ENCODE data around the gene HCAR1.
A peak's percentile ranks its signal among the peaks of the same experiment; 100 is the strongest.
"Not testable (repeated sequence)": the region's sequence is repeated elsewhere in the genome, so short reads cannot be mapped to it uniquely, and the experiment has no call there.

Gene HCAR1, protein sequence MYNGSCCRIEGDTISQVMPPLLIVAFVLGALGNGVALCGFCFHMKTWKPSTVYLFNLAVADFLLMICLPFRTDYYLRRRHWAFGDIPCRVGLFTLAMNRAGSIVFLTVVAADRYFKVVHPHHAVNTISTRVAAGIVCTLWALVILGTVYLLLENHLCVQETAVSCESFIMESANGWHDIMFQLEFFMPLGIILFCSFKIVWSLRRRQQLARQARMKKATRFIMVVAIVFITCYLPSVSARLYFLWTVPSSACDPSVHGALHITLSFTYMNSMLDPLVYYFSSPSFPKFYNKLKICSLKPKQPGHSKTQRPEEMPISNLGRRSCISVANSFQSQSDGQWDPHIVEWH

DNA sequence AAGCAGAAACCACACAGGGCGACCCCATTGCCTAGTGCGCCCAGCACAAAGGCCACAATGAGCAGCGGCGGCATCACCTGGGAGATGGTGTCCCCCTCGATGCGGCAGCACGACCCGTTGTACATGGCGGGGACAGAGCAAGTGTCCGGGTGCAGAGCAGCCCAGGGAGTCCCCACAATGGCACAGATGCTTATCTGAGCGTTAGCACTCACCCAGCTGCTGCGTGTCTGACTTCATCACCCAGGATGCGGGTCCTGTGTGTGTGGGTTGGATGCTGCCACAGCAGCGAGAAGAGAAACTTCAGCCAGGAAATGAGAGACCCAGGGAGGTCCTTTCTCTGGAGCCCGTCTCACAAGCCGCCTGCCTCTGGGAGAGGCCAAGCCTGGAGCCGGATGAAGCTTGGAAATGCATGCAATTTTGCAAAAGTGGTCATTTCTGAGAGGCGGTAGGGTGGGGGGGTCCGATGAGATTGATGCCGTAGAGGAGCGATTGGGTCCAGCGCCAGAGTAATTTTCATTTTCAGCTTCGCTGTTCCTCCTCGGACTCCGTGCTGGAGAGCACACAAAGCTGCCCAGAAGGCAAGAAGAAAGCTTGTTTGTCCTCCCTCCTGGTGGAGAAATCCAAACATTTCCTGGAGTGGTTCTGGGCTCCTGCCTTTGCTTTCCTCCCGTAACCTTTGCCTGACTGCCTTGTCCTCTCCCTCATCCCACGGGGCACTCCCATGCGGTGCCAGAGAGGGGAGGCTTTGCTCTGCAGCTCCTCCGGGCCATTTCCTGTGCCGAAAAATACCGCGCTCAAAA lies at the start of gene HCAR1:
TSS of gene HCAR1 (minus strand) at position 630 of the 800 bp plus-strand sequence. CDS start at position 125, 505 bp downstream.
- DNase-seq (ENCODE audit: low read depth): no peak

DNA sequence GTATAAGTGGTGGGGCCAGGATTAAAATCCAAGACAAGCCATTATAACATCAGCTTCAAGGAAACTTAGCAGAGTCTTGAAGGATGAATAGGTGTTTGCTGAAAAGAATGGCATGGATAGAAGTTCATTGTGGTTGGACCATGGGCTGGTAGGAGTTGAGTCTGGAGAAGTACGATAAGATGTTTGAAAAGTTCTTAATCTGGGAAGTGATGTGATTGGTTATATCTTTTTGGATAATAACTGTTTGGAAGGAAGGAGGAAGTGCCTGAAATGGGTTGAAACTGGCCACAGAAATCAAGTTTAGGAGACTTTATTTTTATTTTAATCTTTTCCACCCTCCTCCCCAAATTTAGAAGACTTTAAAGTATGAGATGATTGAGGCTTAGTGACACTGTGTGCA lies 26.9 kb upstream of the HCAR1 start:
- no peak for DNase-seq (ENCODE audit: low read depth)

DNA sequence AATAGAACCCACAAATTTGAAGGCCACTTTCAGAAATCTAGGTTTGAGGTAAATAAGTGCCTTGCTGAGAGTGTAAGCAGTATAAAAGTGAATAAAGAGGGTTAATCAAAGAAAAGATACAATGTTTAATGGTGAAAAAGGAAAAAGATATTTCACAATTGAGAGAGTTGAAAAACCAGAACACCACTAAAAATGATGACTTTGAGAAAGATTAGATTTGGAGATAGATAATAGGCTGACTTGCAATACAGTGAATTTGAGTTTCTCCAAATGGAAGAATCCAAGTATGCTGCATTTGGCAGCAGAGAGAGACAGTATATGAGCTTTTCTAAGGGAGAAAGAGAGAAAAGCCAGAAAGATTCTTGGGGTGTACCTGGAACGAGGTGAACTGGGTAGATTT lies 24.1 kb upstream of the HCAR1 start:
- DNase-seq (ENCODE audit: low read depth): no peak

DNA sequence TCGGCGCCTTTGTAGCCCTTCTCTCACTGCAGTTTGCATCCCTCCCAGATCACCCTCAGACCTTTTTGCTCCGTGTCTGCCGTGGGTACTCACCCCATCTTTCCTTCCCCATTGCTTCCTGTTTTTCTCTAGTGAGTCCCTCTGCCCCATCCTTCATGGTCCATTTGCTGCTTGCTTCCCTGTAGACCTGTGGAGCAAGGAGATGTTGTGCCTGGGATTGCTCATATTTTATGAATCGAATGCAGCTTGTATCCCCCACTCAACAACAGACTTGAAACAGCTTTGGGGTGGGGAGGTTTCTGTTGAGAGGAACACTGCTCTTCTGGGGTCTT lies 22.6 kb upstream of the HCAR1 start:
- DNase-seq (ENCODE audit: low read depth): no peak

DNA sequence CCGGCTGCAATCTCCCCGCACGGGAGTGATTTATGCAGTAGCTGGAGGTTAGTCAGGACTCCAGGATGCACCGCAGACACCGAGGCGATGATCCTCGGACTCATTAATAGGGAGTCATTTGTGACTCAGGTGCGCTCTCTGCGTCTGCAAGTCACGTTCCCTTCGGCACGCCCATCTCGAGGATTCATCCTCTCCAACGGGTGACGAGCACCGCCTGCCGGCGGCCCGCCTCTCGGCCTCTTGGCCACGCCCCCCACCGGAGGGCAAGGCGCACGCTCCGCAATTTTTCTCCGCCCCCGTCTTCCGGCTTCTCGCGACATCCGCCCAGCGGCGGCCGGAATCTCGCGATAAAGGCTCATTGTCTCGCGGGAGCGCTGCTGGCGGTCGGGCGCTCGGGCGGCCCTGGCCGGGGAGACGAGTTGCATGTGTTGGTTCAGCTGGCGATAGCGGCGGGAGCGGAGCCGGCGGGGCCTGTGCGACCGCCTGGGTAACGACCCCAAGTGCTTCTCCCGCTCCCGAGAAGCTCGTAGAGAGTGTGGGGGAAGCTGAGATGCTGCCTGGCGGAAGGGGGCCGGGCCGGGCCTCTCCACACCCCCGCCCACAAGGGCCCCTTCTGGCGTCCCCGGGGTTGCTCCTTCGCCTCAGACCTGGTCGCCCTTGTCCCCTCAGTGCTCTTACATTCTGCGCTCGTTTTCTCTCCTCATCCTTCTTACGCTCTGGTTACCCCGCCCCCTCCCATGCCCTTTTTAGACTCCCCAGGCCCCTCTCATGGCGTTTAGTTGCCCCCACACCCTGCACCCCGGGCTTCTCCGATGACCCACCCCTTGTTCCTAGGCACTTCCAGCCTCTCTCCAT lies 22.0 kb upstream of the HCAR1 start, which contains the start of gene DENR:
TSS of gene DENR (plus strand) at position 361 of the 855 bp plus-strand sequence. CDS start 878 bp downstream, outside the sequence.
- DNase-seq (ENCODE audit: low read depth): peak; percentile 98

DNA sequence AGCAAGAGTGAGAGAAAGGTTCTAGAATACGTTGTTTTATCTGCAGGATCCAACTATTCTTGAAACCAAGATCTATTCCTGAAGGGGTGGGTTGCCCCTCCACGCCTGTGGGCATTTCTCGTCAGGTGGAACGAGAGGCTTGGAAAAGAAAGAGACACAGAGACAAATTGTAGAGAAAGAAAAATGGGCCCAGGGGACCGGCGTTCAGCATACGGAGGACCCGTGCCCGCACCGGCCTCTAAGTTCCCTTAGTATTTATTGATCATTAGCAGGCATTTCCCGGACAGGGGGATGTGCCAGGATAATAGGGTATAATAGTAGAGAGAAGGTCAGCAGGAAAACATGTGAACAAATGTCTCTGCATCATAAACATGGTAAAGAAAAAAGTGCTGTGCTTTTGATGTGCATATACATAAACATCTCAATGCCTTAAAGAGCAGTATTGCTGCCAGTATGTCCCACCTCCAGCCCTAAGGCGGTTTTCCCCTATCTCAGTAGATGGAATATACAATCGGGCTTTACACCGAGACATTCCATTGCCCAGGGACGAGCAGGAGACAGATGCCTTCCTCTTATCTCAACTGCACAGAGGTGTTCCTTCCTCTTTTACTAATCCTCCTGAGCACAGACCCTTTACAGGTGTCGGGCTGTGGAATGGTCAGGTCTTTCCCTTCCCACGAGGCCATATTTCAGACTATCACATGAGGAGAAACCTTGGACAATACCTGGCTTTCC lies 20.3 kb upstream of the HCAR1 start:
- not testable (repeated sequence) for DNase-seq (ENCODE audit: low read depth)

DNA sequence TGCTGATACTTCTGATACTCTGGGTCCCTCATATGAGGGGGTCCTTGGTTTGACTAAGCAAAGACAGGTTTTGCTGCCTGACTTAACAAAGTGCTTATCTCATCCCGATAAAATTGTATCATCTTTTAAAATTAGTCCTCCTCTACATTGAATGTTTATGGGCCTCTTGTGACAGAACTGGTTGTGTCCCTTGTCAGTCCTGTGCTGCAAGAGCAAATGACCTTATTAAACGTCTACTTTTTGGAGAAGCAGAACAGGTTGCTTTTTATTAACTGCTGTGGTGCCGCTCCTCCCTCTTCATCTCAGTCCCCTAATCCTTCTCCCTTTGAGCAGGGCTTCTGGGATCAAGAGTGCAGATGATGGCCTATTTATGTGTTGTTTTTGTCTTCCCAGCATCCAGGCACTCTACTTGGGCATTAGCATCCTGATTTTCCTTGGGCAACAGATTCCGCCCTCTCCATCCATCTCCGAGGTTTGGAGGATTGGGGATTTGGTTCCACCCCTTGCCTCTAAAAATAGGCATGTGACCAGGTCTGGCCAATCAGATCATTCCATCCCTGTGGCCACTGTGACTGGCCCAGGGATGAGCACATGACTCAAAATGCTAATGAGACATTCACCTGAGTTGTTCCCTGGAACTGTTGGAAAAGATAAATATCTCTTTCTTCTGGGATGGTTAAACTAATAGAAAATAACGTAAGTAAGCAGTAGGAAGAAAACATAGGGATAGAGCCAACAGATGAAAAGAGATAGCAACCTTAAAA lies 19.1 kb upstream of the HCAR1 start:
- no peak for DNase-seq (ENCODE audit: low read depth)

DNA sequence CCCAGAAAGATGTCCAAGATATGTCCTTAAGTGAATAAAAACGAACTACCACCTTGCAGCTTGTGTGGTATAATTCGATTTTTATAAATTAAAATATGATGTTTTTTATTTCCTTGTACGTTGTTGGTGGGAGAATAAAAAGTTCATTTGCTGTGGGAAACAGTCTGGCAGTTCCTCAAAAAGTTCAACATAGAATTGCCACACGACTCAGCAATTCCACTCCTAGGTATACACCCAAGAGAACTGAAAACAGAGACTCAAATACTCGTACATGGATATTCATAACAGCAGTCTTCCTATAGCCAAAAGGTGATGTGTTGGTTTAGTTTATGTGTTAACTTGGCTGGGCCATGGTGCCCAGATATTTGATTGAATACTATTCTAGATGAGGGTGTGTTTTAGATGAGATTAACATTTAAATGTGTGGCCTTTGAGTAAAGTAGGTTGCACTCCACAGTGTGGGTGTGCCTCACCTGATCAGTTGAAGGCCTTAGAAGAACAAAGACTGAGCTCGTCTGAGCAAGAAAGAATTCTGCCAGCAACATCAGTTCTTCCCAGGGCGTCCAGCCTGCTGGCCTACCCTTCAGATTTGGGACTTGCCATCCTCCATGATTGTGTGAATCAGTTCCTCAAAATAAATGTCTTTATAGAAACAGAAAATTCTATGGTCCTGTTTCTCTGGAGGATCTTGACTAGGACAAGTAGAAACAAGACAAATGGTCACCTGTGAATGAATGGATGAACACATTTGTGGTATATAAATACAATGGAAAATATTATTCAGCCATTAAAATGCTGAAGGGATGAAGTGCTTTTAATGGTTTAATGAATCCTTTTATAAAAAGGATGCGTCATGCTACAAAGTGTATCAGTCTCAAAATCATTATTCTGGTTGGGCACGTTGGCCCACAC lies 16.8 kb upstream of the HCAR1 start:
- no peak for DNase-seq (ENCODE audit: low read depth)

DNA sequence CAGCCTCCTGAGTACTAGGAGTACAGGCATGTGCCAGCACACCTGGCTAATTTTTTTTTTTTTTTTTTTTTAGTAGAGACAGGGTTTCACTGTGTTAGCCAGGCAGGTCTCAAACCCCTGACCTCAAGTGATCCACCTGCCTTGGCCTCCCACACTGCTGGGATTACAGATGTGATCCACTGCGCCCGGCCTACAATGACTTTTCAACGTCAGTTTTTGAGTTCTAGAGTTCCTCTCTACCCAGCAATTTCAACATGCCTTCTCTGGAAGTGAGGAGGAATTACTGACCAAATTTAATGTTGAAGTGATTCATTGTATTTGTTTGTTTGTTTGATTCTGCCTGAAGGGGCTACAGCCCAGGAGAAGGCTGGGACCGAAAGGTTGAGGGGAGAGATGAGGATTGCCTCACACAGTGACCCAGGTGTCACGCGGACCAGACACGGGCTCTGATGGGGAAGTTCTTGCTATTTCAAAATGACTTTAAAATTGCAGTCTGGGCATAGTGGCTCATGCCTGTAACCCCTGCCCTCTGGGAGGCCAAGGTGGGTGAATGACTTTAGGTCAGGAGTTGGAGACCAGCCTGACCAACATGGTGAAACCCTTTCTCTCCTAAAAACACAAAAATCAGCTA lies 13.4 kb upstream of the HCAR1 start:
- no peak for DNase-seq (ENCODE audit: low read depth)

DNA sequence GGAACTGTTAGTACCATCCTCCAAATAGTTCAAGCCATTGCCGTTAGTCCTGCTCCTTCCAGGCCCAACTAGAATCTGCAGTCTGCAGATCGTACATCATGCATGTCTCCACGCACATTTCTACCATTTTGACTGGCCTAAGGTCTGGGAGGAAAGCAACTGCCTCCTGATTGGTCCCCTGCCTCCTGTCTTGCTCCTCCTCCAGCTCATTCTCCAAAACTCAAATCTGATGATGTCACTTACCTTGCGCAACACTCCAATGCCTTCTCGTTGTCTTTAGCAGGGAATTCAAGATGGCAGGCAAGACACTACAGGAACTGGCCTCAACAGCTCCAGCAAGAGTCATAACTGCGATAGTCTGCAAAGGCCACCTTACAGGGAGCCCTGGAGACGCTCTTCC lies 9.7 kb upstream of the HCAR1 start:
- DNase-seq (ENCODE audit: low read depth): no peak

DNA sequence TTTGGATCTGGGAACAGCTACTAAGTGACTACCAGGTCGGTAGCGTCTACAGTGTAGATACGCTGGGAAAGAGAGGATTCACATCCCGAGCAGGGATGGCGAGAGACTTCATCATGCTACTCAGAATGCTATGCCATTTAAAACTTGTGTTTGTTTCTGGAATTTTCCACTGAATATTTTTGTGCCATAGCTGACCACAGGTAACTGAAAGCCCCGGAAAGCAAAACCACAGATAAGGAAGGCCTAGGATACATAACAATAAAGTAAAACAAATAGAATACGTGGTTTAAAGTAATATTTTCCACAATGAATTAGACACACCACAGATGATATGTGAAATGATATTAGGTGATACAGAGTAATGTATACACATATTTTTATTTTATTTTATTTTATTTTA lies 7.9 kb upstream of the HCAR1 start:
- no peak for DNase-seq (ENCODE audit: low read depth)

DNA sequence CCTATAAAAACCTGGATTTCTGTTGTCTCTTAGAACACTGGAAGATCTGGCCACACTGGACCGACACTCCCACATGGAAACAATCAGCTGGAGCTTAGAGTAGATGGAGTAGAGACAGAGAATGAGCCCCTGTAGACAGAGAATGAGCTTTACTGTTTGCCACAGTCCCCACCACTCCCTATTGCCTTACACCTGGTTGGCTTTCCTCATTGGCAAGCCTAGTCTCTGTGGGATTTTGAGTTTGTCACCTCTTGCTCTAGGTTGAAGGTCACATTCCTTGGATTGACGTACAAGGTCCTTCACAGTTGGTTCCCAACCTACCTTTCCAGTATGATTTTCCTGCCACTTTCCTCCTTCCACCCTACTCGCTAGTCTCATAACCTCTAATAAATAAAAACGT lies 2.0 kb upstream of the HCAR1 start:
- DNase-seq (ENCODE audit: low read depth): no peak

DNA sequence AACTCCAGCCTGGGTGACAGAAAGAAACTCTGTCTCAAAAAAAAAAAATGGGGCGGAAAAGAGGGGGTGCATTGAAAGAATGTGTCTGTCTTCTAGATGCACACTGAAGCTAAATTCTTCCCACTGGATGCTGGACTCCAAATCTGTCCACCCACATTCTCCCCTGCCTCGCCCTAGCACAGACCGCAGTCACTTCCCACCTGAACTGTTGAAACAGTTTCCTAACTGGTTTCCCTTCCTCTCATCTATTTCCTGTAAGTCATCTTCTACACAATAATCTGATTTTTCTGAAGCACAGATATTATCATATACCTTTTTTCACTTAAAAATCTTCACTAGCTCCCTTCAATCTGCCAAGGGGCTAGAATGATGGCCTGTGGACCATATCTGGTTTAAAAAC lies 1.5 kb upstream of the HCAR1 start:
- no peak for DNase-seq (ENCODE audit: low read depth)

DNA sequence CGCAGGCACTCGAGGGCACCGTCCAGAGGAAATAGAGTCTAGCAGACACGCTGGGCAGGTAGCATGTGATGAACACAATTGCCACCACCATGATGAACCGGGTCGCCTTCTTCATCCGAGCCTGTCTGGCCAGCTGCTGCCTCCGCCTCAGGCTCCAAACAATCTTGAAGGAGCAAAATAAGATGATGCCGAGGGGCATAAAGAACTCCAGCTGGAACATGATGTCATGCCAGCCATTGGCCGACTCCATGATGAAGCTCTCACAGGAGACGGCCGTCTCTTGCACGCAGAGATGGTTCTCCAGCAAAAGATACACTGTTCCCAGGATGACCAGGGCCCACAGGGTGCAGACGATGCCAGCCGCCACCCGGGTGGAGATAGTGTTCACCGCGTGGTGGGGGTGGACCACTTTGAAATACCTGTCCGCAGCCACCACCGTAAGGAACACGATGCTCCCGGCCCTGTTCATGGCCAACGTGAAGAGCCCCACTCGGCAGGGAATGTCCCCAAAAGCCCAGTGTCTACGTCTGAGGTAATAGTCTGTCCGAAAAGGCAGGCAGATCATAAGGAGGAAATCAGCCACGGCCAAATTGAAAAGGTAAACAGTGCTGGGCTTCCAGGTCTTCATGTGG lies 945 bp downstream of the HCAR1 start:
- DNase-seq (ENCODE audit: low read depth): no peak

DNA sequence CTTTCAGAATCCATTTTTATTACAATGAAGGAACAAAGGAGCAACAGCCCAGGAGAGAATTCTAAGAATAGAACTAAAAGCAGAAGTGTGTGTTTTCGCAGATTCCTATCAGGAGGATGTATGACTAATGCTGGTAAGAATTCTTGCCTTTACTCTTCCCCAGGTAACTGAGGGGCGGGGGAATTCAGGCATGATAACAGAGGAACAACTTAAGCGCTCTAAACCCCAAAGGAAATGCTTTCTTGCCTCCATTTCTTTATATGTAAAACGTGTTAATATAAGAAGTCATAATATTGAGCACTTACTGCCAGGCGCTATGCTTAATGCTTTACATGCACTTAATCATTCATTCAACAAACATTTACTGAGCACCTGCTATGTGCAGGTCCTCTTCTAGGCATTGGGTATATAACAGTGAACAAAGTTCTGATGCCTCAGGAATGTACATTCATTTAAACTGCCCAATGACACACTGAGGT lies 4.5 kb downstream of the HCAR1 start:
- DNase-seq (ENCODE audit: low read depth): peak; percentile 10

DNA sequence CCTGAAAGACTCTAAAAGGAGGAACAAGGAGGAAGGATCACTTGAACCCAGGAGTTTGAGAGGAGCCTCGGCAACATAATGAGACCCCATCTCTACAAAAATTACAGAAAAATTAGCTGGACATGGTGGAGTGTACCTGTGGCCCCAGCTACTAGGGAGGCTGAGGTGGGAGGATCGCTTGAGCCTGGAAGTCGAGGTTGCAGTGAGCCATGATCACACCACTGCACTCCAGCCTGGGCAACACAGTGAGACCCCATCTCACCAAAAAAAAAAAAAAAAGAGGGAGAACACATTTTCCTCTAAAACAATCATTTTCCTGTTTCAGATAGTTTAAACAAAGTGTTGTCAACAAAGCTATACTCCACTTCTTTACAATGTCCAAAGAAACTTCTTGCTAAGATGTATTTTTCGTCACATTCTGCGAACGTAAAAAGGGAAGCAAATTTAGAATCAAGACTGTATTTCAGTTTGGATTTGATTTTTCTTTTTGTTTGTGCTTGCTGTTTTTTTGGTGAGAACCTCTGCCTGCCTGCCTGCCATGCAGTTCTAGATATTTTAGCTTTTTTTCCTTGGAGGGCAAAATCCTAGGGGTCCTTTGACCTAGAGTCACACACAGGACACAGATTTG lies 5.1 kb downstream of the HCAR1 start:
- DNase-seq (ENCODE audit: low read depth): no peak

DNA sequence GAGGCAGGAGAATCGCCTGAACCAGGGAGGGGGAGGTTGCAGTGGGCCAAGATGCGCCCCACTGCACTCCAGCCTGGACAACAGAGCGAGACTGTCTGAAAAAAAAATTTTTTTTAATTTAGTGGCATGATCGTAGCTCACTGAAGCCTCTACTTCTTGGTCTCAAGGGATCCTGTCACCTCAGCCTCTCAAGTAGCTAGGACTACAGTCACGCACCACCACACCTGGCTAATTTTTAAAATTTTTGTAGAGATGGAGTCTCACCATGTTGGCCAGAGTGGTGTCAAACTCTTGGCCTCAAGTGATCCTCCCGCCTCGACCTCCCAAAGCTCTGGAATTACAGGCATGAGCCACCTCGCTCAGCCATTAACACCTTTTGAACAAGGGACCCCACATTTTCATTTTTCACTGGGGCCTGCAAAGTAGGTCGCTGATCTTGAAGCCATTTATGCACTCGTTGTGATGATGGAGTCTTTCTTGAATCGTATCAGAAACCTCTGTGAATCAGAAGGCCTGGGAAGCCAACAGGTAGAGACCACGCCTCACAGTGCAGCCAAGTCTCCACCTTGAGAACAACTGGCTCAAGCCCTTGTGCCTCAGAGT lies 5.9 kb downstream of the HCAR1 start:
- DNase-seq (ENCODE audit: low read depth): no peak

DNA sequence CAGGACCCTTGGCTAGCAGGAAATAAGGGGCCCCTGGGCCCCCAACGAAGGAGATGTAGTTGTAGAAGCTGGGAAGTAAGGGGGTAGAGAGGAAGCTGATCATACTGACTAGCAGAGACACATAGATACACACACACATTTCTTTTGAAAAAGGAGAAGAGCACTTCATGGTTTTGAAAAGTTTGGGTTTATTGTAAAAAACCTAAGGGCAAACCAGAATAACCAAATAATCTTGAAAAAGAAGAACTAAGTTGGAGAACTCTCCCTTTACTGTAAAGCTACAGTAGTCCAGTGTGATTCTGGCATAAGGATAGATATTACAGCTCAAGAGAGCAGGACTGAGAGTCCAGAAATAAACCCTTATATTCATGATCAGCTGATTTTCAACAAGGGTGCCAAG lies 8.3 kb downstream of the HCAR1 start:
- no peak for DNase-seq (ENCODE audit: low read depth)

All from stimulated activated CD8-positive, alpha-beta memory T cell treated with anti-CD3 and anti-CD28 coated beads, Interleukin-15, amount 100 ng/mL, for 1 hour (primary cell).